GM23248 (cell line): Measurements from ENCODE around the gene ZNF557. TPM values are rescaled to one million over a fixed set of nuclear protein-coding genes. Genes with fewer than 3 reads are reported as not detected.

Source experiments
- DNase-seq: peaks from one replicate; pipeline ENCODE4 v3.0.0-alpha.2; 2015
- H2AFZ ChIP-seq: fragments of 200-600 bp; sonication (generic); 2 replicates; pipeline ENCODE4 v1.6.1; 2016; ENCODE audit warnings: antibody characterized with exemption
- H3F3A ChIP-seq: fragments of 200-600 bp; sonication (generic); 2 replicates; pipeline ENCODE4 v1.6.1; 2016; ENCODE audit warnings: mild to moderate bottlenecking, antibody characterized with exemption, mixed run types; ENCODE audit not compliant: insufficient read depth
- H3K27ac ChIP-seq: fragments of 200-600 bp; sonication (generic); 2 replicates; pipeline ENCODE4 v1.5.1; 2016; ENCODE audit warnings: mild to moderate bottlenecking
- H3K27me3 ChIP-seq: fragments of 200-600 bp; sonication (generic); replicated peaks from 2 replicates; pipeline ENCODE4 v1.6.1; 2016; ENCODE audit warnings: mild to moderate bottlenecking; ENCODE audit not compliant: insufficient read depth
- H3K36me3 ChIP-seq: fragments of 200-600 bp; sonication (generic); 2 replicates; pipeline ENCODE4 v1.6.1; 2016; ENCODE audit warnings: low read depth, mild to moderate bottlenecking
- H3K4me1 ChIP-seq: fragments of 200-600 bp; sonication (generic); 2 replicates; pipeline ENCODE4 v1.6.1; 2016; ENCODE audit warnings: mild to moderate bottlenecking; ENCODE audit not compliant: insufficient read depth
- H3K4me2 ChIP-seq: fragments of 200-600 bp; sonication (generic); one replicate; pipeline ENCODE4 v1.6.1; 2016; ENCODE audit warnings: mild to moderate bottlenecking; ENCODE audit not compliant: unreplicated experiment
- H3K4me3 ChIP-seq: fragments of 200-600 bp; sonication (generic); 2 replicates; pipeline ENCODE4 v1.5.1; 2016; ENCODE audit warnings: mild to moderate bottlenecking
- H3K79me2 ChIP-seq: fragments of 200-600 bp; sonication (generic); 2 replicates; pipeline ENCODE4 v1.6.1; 2016; ENCODE audit warnings: mild to moderate bottlenecking; ENCODE audit not compliant: insufficient read depth
- H3K9ac ChIP-seq: fragments of 200-600 bp; sonication (generic); 2 replicates; pipeline ENCODE4 v1.6.1; 2016; ENCODE audit warnings: mild to moderate bottlenecking
- H3K9me2 ChIP-seq: fragments of 200-600 bp; sonication (generic); 2 replicates; pipeline ENCODE4 v1.6.1; 2016; ENCODE audit warnings: mixed run types, mild to moderate bottlenecking, moderate library complexity; ENCODE audit not compliant: insufficient read depth
- H3K9me3 ChIP-seq: fragments of 200-600 bp; sonication (generic); one replicate; pipeline ENCODE4 v1.6.1; 2017; ENCODE audit warnings: low read depth
- H4K20me1 ChIP-seq: fragments of 200-600 bp; sonication (generic); 2 replicates; pipeline ENCODE4 v1.6.0; 2016; ENCODE audit not compliant: insufficient read depth
- EZH2 ChIP-seq: fragments of 200-600 bp; sonication (generic); IDR thresholded peaks from 2 replicates; pipeline ENCODE4 v1.6.1; 2018; ENCODE audit warnings: antibody characterized with exemption, mild to moderate bottlenecking; ENCODE audit not compliant: insufficient read depth, poor library complexity, severe bottlenecking
- EZH2phosphoT487 ChIP-seq: fragments of 200-600 bp; sonication (generic); IDR thresholded peaks from 2 replicates; pipeline ENCODE4 v1.6.1; 2018; ENCODE audit warnings: antibody characterized with exemption, moderate library complexity, mild to moderate bottlenecking, low read depth; ENCODE audit not compliant: insufficient read depth
- WGBS, 2 experiments: methylation state at CpG; one replicate each; pipeline ENCODE4 v1.1.6; 2015 to 2017; ENCODE audit warnings: low lambda C conversion rate in 2 of 2, low coverage in 1 of 2; ENCODE audit errors: missing lambda C conversion rate in 2 of 2; 5-methylcytosine and 5-hydroxymethylcytosine counted together
- in situ Hi-C: fragments of 300-500 bp; cut with MboI; formaldehyde crosslinking; loops from 2 replicates; pipeline ENCODE4 v1.15.0; 2020
- polyA plus RNA-seq: library from polyadenylated mRNA; unstranded; fragments of >200 nt; fragmentation: Nextera tagmentation; extraction: Ambion mirVana; gene quantifications from 2 replicates; pipeline ENCODE4 v1.2.1, GENCODE V29; 2016
- total RNA-seq: library from RNA; depleted of rRNA; stranded (reverse); fragments of >200 nt; shearing (Covaris generic); gene quantifications from 2 replicates; pipeline ENCODE4 v1.2.3, GENCODE V29; 2014

The ZNF557 gene
- total and polyA plus RNA-seq, 2 experiments from 2014 or later: 4.6 to 9.4 TPM

- in situ Hi-C loops: loop anchor here (25.0 kb wide), 1 partner anchor 213 kb away; the partner anchor contains the start of gene ARHGEF18
- Histone ChIP-seq H3K79me2 (no peaks in the 10 kb centered on the region), H3K9me3 (no peaks in the 10 kb centered on the region), H3F3A (no peaks in the 10 kb centered on the region), H3K4me3 (no peak overlapping the region), H3K4me1 (no peaks in the 10 kb centered on the region), H3K27ac (no peak overlapping the region), H4K20me1 (no peaks in the 10 kb centered on the region), H3K9me2 (no peaks in the 10 kb centered on the region), H3K36me3 (peaks cover 19% of the 10 kb centered on the region; the same call in 1 of the 2 replicates), H3K9ac (no peak overlapping the region), H3K27me3 (no peaks in the 10 kb centered on the region), H2AFZ (no peak overlapping the region), H3K4me2 (no peak overlapping the region)
- TF ChIP-seq EZH2 (no peak), EZH2phosphoT487 (no peak)
- DNase-seq: no peak
- 71 to 76% methylated on average over 3 of the region's 3 CpGs for WGBS, 2 experiments
Observed at GRCh38 chr19:7124782-7125181, 55.3 kb downstream of the ZNF557 start.

- Histone ChIP-seq H3K36me3 (peaks cover 24% of the 10 kb centered on the region; the same call in 1 of the 2 replicates), H3K4me1 (no peaks in the 10 kb centered on the region), H3K4me2 (no peak overlapping the region), H2AFZ (no peak overlapping the region), H3K27ac (no peak overlapping the region), H3K4me3 (no peak overlapping the region), H3K9me2 (no peaks in the 10 kb centered on the region), H3K9me3 (no peaks in the 10 kb centered on the region), H3K9ac (no peak overlapping the region), H3K79me2 (no peaks in the 10 kb centered on the region), H3F3A (no peaks in the 10 kb centered on the region), H4K20me1 (no peaks in the 10 kb centered on the region), H3K27me3 (no peaks in the 10 kb centered on the region)
- no peak for TF ChIP-seq EZH2phosphoT487
- no peak for TF ChIP-seq EZH2
- no peak for DNase-seq
- WGBS, 2 experiments: 96 to 98% methylated on average over 15 to 16 of the region's 16 CpGs
- in situ Hi-C loops: no loop called here
Observed at GRCh38 chr19:7125221-7125620, 55.7 kb downstream of the ZNF557 start.

GRCh38 chr19:7126132-7126531 is 56.6 kb downstream of the ZNF557 start:
- no peak overlapping the region for H3K4me2 ChIP-seq
- no peaks in the 10 kb centered on the region for H3K9me2 ChIP-seq
- no peaks in the 10 kb centered on the region for H3F3A ChIP-seq
- no peak for DNase-seq
- H3K4me3 ChIP-seq: no peak overlapping the region
- 93 to 98% methylated on average over 3 of the region's 3 CpGs for WGBS, 2 experiments
- no peak overlapping the region for H3K27ac ChIP-seq
- no peaks in the 10 kb centered on the region for H3K9me3 ChIP-seq
- H4K20me1 ChIP-seq: no peaks in the 10 kb centered on the region
- H3K36me3 ChIP-seq: peaks cover 25% of the 10 kb centered on the region; the same call in 1 of the 2 replicates
- no peak overlapping the region for H2AFZ ChIP-seq
- in situ Hi-C loops: no loop called here
- H3K27me3 ChIP-seq: no peaks in the 10 kb centered on the region
- TF ChIP-seq EZH2: no peak
- no peak for TF ChIP-seq EZH2phosphoT487
- no peaks in the 10 kb centered on the region for H3K79me2 ChIP-seq
- H3K9ac ChIP-seq: no peak overlapping the region
- H3K4me1 ChIP-seq: no peaks in the 10 kb centered on the region

GRCh38 chr19:7130043-7130442 is 60.5 kb downstream of the ZNF557 start:
- Histone ChIP-seq H3K4me3 (no peak overlapping the region), H3K4me2 (no peak overlapping the region), H3K36me3 (peaks cover 25% of the 10 kb centered on the region; the same call in 1 of the 2 replicates), H3F3A (no peaks in the 10 kb centered on the region), H3K9me3 (no peaks in the 10 kb centered on the region), H3K27ac (no peak overlapping the region), H4K20me1 (no peaks in the 10 kb centered on the region), H3K79me2 (no peaks in the 10 kb centered on the region), H3K9ac (no peak overlapping the region), H2AFZ (no peak overlapping the region), H3K27me3 (no peaks in the 10 kb centered on the region), H3K9me2 (no peaks in the 10 kb centered on the region), H3K4me1 (peaks cover 4% of the 10 kb centered on the region; the same call in 1 of the 2 replicates)
- TF ChIP-seq EZH2 (no peak), EZH2phosphoT487 (no peak)
- DNase-seq: no peak
- in situ Hi-C loops: no loop called here
- WGBS, 2 experiments: 100% methylated on average over 1 of the region's 1 CpG
